ENCODE measurements around the gene HEMK1. TPM values are rescaled to one million over a fixed set of nuclear protein-coding genes. Genes with fewer than 3 reads are reported as not detected.
A peak's percentile ranks its signal among the peaks of the same experiment; 100 is the strongest.

Gene HEMK1
- total RNA-seq, 4 donors from 2014 or later, result 4.6 to 10.6 (median 6.3) TPM

DNA sequence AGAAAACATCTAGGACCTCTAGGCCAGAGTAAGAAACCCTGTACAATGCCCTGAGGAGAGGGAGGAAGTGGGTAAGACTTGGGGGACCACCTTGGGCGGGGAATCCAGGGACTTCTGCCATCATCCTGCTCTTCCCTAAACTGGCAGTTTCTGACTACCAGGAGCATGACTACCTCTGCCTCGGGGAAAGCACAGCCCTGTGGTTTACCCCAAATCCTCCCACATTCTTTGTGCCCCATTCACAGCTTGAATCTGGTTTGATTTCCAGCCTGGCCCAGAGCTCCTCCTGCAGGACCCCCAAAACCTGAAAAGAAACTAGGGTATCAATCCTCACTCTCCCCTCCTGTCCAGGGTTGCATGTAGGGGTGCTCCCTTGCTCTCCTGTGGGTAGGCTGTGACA lies 6.5 kb upstream of the HEMK1 start:
- Histone ChIP-seq H3K27ac (replicated peaks in 1 of 4) (no peak overlapping the region), H3K4me3 (no peak overlapping the region), H3K9me3 (no peaks in the 10 kb centered on the region), H3K36me3 (peaks cover 0 to 55% (median 12%) of the 10 kb centered on the region in 4 donors), H3K4me1 (peaks cover 10 to 21% (median 16%) of the 10 kb centered on the region in 4 donors), H3K27me3 (no peaks in the 10 kb centered on the region)
- 75% methylated on average over 2 of the region's 2 CpGs for WGBS
- TF ChIP-seq EP300 (IDR thresholded peaks at IDR 0.05) (no peak), POLR2AphosphoS5 (IDR thresholded peaks at IDR 0.05) (no peak)
- intact Hi-C loops (cut with DNase I), result no loop called here
- DNase-seq (ENCODE audit: extremely low spot score), result no peak

GRCh38 chr3:50563867-50564266 lies 5.5 kb upstream of the HEMK1 start:
- TF ChIP-seq POLR2A (IDR thresholded peaks at IDR 0.05; ENCODE audit: low read depth) (no peak), CTCF (IDR thresholded peaks at IDR 0.05) (no peak), POLR2AphosphoS5 (IDR thresholded peaks at IDR 0.05) (no peak), EP300 (IDR thresholded peaks at IDR 0.05) (no peak)
- Histone ChIP-seq H3K4me1 (peaks cover 13 to 31% (median 26%) of the 10 kb centered on the region in 4 donors), H3K27ac (replicated peaks in 1 of 4) (no peak overlapping the region), H3K36me3 (peaks cover 0 to 52% (median 8%) of the 10 kb centered on the region in 4 donors), H3K9me3 (no peaks in the 10 kb centered on the region), H3K4me3 (no peak overlapping the region), H3K27me3 (no peaks in the 10 kb centered on the region)
- no peak for DNase-seq (ENCODE audit: extremely low spot score)
- 81% methylated on average over 2 of the region's 2 CpGs for WGBS
- intact Hi-C loops (cut with DNase I), result no loop called here

GRCh38 chr3:50564321-50564720 lies 5.0 kb upstream of the HEMK1 start:
- no peaks in the 10 kb centered on the region for H3K27me3 ChIP-seq
- intact Hi-C loops (cut with DNase I), result no loop called here
- H3K9me3 ChIP-seq, result no peaks in the 10 kb centered on the region
- TF ChIP-seq POLR2AphosphoS5 (IDR thresholded peaks at IDR 0.05) (no peak), CTCF (IDR thresholded peaks at IDR 0.05) (no peak), POLR2A (IDR thresholded peaks at IDR 0.05; ENCODE audit: low read depth) (no peak), EP300 (IDR thresholded peaks at IDR 0.05) (no peak)
- DNase-seq (ENCODE audit: extremely low spot score), result no peak
- H3K4me1 ChIP-seq, result peaks cover 13 to 31% (median 26%) of the 10 kb centered on the region in 4 donors
- H3K27ac ChIP-seq (replicated peaks in 1 of 4), result no peak overlapping the region
- 83% methylated on average over 1 of the region's 1 CpG for WGBS
- peaks cover 0 to 48% (median 6%) of the 10 kb centered on the region in 4 donors for H3K36me3 ChIP-seq
- H3K4me3 ChIP-seq, result no peak overlapping the region

GRCh38 chr3:50567011-50567385 lies 2.3 kb upstream of the HEMK1 start:
- peak overlapping the region; percentile 64 to 89 (median 82) for H3K4me3 ChIP-seq
- no peaks in the 10 kb centered on the region for H3K27me3 ChIP-seq
- H3K9me3 ChIP-seq, result no peaks in the 10 kb centered on the region
- DNase-seq (ENCODE audit: extremely low spot score), result no peak
- intact Hi-C loops (cut with DNase I), result no loop called here
- no peak for TF ChIP-seq POLR2AphosphoS5 (IDR thresholded peaks at IDR 0.05)
- TF ChIP-seq CTCF (IDR thresholded peaks at IDR 0.05), result no peak
- TF ChIP-seq EP300 (IDR thresholded peaks at IDR 0.05), result no peak
- no peak for TF ChIP-seq POLR2A (IDR thresholded peaks at IDR 0.05; ENCODE audit: low read depth)
- H3K27ac ChIP-seq (replicated peaks in 1 of 4), result peak overlapping the region; percentile 82 to 92 (median 90)
- 9% methylated on average over 5 of the region's 11 CpGs for WGBS
- peaks cover 0 to 28% (median 3%) of the 10 kb centered on the region in 4 donors for H3K36me3 ChIP-seq
- peaks cover 19 to 55% (median 44%) of the 10 kb centered on the region in 4 donors for H3K4me1 ChIP-seq

DNA sequence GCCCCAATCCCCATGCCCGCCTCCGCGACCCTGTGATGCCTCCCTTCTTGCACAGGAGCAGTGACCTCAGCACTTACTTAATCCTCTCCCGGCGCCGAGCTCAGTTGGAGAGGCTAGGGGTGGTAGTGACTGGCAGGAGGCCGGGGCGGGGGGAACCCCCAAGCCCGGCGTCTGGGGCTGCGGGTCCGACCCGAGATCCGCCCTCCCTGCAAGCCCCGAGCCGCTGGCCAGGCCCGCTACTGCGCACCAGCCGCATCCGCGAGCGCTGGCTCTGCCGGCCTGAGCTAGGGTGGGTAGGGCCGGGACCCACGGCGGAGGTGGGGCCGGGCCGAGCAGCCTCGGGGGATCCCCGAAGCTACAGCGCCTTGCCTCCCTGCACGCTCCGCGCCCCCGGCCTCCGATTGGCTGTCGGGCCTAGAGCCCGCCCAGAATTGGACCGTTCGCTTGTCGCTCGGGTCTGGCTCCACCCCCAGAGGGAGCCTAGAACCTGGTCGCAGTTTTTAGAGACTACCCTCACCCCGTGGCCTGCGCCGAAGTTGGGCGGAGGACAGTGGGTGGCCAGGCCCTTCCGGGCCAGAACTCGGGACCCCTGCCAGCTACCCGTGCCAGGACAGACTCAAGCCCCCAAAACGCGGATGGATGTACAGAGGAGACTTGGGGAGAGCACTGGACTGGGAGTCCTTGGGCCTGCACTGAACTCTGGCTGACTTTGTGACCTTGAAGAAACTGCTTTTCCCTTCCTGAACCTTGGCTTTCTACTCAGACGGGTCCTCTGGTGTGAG lies 1.7 kb upstream of the HEMK1 start, which contains the start of gene C3orf18:
C3orf18 (minus strand) TSS at position 362 of the 782 bp plus-strand sequence. CDS start 2,048 bp downstream, outside the sequence.
- Histone ChIP-seq H3K4me3 (peak within 1 kb of the TSS; percentile 64 to 89 (median 82)), H3K27ac (replicated peaks in 1 of 4) (peak within 1 kb of the TSS; percentile 82 to 92 (median 90)), H3K27me3 (no peaks in the 10 kb centered on the region), H3K9me3 (no peaks in the 10 kb centered on the region), H3K36me3 (peaks cover 0 to 24% (median under 1%) of the 10 kb centered on the region in 4 donors), H3K4me1 (peaks cover 22 to 61% (median 50%) of the 10 kb centered on the region in 4 donors)
- DNase-seq (ENCODE audit: extremely low spot score), result peak; percentile 97
- TF ChIP-seq POLR2AphosphoS5 (IDR thresholded peaks at IDR 0.05) (peak in 1 of 2 donors; percentile 70), CTCF (IDR thresholded peaks at IDR 0.05) (no peak)
- intact Hi-C loops (cut with DNase I), result no loop called here
- 3% methylated on average over 25 of the region's 53 CpGs for WGBS

All from esophagus muscularis mucosa (tissue), 4 donors.